ENCODE measurements around the gene CLN6. TPM values are rescaled to one million over a fixed set of nuclear protein-coding genes. Genes with fewer than 3 reads are reported as not detected.

CLN6 gene
- total RNA-seq, 3 donors from 2014 or later (not counting 1 experiment from before 2014, with no cell fraction given) = 14.9 to 19.0 (median 15.5) TPM

DNA sequence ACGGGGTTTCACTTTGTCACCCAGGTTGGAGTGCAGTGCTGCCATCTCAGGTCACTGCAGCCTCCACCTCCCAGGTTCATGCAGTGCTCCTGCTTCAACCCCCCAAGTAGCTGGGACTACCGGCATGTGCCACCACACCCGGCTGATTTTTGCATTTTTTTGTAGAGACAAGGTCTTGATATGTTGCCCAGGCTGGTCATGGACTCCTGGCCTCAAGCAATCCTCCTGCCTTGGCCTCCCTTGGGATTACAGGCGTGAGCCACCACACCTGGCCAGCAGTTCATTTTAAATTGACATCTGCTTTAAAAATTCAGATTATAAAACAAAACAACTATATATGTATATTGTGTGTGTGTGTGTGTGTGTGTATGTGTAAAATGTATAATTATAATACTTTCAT, 62.7 kb downstream of the CLN6 start:
- Histone ChIP-seq H3K9me3 (ENCODE audit: control insufficient read depth, insufficient read depth, low read length) (no peaks in the 10 kb centered on the region), H3K4me1 (ENCODE audit: control insufficient read depth, insufficient read depth, low read length) (no peaks in the 10 kb centered on the region), H3K36me3 (ENCODE audit: control insufficient read depth, insufficient read depth, low read length) (peaks cover 22% of the 10 kb centered on the region), H3K4me3 (ENCODE audit: low read length) (no peak overlapping the region), H3K27ac (ENCODE audit: low read length) (no peak overlapping the region), H3K27me3 (ENCODE audit: control insufficient read depth, insufficient read depth, low read length) (no peaks in the 10 kb centered on the region)
- WGBS (ENCODE audit: insufficient coverage) = 91% methylated on average over 3 of the region's 4 CpGs
- Mint-ChIP-seq H3K27me3 (ENCODE audit: low read depth in 2 of 2) (no peaks in the 10 kb centered on the region), H3K9me3 (no peaks in the 10 kb centered on the region), H3K27ac (no peak overlapping the region), H3K4me3 (no peak overlapping the region), H3K4me1 (no peaks in the 10 kb centered on the region), H3K36me3 (no peaks in the 10 kb centered on the region)
- DNase-seq = no peak
- no peak for ATAC-seq
- TF ChIP-seq, protein P1, sequence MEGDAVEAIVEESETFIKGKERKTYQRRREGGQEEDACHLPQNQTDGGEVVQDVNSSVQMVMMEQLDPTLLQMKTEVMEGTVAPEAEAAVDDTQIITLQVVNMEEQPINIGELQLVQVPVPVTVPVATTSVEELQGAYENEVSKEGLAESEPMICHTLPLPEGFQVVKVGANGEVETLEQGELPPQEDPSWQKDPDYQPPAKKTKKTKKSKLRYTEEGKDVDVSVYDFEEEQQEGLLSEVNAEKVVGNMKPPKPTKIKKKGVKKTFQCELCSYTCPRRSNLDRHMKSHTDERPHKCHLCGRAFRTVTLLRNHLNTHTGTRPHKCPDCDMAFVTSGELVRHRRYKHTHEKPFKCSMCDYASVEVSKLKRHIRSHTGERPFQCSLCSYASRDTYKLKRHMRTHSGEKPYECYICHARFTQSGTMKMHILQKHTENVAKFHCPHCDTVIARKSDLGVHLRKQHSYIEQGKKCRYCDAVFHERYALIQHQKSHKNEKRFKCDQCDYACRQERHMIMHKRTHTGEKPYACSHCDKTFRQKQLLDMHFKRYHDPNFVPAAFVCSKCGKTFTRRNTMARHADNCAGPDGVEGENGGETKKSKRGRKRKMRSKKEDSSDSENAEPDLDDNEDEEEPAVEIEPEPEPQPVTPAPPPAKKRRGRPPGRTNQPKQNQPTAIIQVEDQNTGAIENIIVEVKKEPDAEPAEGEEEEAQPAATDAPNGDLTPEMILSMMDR (IDR thresholded peaks at IDR 0.05) = no peak
- intact Hi-C loops (cut with micrococcal nuclease) = no loop called here

DNA sequence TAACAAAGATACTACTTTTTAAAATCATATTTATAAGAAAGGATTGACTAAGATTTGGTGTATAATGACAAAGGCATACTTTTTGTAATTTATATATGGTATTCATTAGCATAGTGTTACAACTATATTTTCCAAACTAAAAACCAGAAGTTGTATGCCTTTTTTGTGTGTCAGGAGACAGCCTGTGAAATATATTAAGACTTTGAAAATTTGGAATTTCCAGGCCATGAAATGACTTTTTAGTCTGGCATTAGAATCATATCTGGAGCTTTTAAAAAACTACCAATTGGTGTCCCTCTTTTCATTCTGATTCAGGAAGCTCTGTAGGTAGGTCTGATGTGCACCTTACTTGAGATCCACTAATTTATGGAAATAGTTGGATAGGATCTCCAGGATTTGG, 66.3 kb downstream of the CLN6 start:
- no peaks in the 10 kb centered on the region for H3K27me3 ChIP-seq (ENCODE audit: control insufficient read depth, insufficient read depth, low read length)
- H3K36me3 Mint-ChIP-seq = no peaks in the 10 kb centered on the region
- H3K27ac Mint-ChIP-seq = peak overlapping the region; percentile 13 to 19
- no peak overlapping the region for H3K4me3 Mint-ChIP-seq
- TF ChIP-seq, protein P1 (IDR thresholded peaks at IDR 0.05) = no peak
- H3K9me3 Mint-ChIP-seq = no peaks in the 10 kb centered on the region
- H3K27ac ChIP-seq (ENCODE audit: low read length) = no peak overlapping the region
- DNase-seq = no peak
- no peak for ATAC-seq
- peaks cover 36% of the 10 kb centered on the region for H3K36me3 ChIP-seq (ENCODE audit: control insufficient read depth, insufficient read depth, low read length)
- H3K27me3 Mint-ChIP-seq (ENCODE audit: low read depth in 2 of 2) = no peaks in the 10 kb centered on the region
- intact Hi-C loops (cut with micrococcal nuclease) = no loop called here
- no peaks in the 10 kb centered on the region for H3K4me1 Mint-ChIP-seq
- no peaks in the 10 kb centered on the region for H3K9me3 ChIP-seq (ENCODE audit: control insufficient read depth, insufficient read depth, low read length)
- no peak overlapping the region for H3K4me3 ChIP-seq (ENCODE audit: low read length)
- H3K4me1 ChIP-seq (ENCODE audit: control insufficient read depth, insufficient read depth, low read length) = no peaks in the 10 kb centered on the region

DNA sequence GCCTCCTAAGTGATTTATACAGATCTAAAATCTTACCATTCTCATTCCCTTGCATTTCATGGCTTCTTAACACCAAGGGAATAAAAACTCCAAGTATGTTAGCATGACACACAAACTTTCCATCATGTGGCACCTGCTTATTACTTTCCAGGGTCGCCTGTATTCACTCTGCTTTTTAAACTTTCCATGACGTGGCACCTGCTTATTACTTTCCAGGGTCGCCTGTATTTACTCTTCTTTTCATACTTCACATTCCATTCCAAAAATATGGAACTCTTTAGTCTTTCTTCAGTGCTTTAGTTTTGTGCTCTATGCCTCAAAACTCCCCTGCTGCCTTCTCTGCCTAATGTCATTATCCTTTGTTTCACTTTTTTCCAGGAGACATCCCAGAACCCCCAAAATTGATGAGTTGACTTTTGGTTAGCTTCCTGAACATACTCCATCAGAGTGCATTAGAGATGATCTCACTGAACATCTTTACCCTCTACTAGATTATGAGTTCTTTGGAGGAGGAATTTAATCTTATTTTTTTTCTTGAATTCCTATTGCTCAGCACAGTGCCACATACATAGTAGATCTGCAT, 71.4 kb downstream of the CLN6 start:
- no peak for DNase-seq
- no peaks in the 10 kb centered on the region for H3K9me3 ChIP-seq (ENCODE audit: control insufficient read depth, insufficient read depth, low read length)
- no peaks in the 10 kb centered on the region for H3K4me1 Mint-ChIP-seq
- no peak overlapping the region for H3K27ac ChIP-seq (ENCODE audit: low read length)
- no peak overlapping the region for H3K4me3 Mint-ChIP-seq
- peaks cover 57% of the 10 kb centered on the region for H3K36me3 ChIP-seq (ENCODE audit: control insufficient read depth, insufficient read depth, low read length)
- no peaks in the 10 kb centered on the region for H3K9me3 Mint-ChIP-seq
- intact Hi-C loops (cut with micrococcal nuclease) = no loop called here
- H3K27ac Mint-ChIP-seq = no peak overlapping the region
- ATAC-seq = no peak
- TF ChIP-seq, protein P1 (IDR thresholded peaks at IDR 0.05) = no peak
- H3K4me1 ChIP-seq (ENCODE audit: control insufficient read depth, insufficient read depth, low read length) = no peaks in the 10 kb centered on the region
- 94% methylated on average over 3 of the region's 3 CpGs for WGBS (ENCODE audit: insufficient coverage)
- no peaks in the 10 kb centered on the region for H3K27me3 Mint-ChIP-seq (ENCODE audit: low read depth in 2 of 2)
- H3K4me3 ChIP-seq (ENCODE audit: low read length) = no peak overlapping the region
- peaks cover 6% of the 10 kb centered on the region for H3K36me3 Mint-ChIP-seq
- no peaks in the 10 kb centered on the region for H3K27me3 ChIP-seq (ENCODE audit: control insufficient read depth, insufficient read depth, low read length)

DNA sequence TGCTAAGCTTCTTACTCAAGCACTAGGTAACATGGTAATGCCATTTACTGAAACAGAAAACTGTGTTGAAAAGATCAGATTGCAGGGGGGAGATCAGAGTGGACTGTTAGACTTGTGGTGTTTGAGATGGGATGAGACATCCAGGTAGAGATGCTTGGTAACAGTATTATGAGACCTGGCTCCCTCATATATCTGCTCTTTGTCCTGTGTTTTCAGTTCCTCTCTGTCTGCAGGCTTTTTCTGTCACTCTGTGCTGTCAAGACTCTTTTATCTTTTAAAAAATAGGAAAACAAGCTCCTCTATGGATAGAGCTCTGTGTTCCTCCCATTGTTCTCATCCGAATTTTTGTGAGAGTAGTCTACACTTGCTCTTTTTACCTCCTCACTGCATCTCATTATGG, 72.5 kb downstream of the CLN6 start:
- intact Hi-C loops (cut with micrococcal nuclease) = no loop called here
- TF ChIP-seq, protein P1 (IDR thresholded peaks at IDR 0.05) = no peak
- no CpG with 5 or more reads among the region's 1 CpG for WGBS (ENCODE audit: insufficient coverage)
- Histone ChIP-seq H3K9me3 (ENCODE audit: control insufficient read depth, insufficient read depth, low read length) (no peaks in the 10 kb centered on the region), H3K27me3 (ENCODE audit: control insufficient read depth, insufficient read depth, low read length) (no peaks in the 10 kb centered on the region), H3K36me3 (ENCODE audit: control insufficient read depth, insufficient read depth, low read length) (peaks cover 53% of the 10 kb centered on the region), H3K4me3 (ENCODE audit: low read length) (no peak overlapping the region), H3K27ac (ENCODE audit: low read length) (no peak overlapping the region), H3K4me1 (ENCODE audit: control insufficient read depth, insufficient read depth, low read length) (no peaks in the 10 kb centered on the region)
- peaks cover 6% of the 10 kb centered on the region for H3K36me3 Mint-ChIP-seq
- no peak for ATAC-seq
- peaks cover 7% of the 10 kb centered on the region in 2 donors for H3K4me1 Mint-ChIP-seq
- H3K27ac Mint-ChIP-seq = no peak overlapping the region
- no peaks in the 10 kb centered on the region for H3K27me3 Mint-ChIP-seq (ENCODE audit: low read depth in 2 of 2)
- DNase-seq = no peak
- H3K4me3 Mint-ChIP-seq = no peak overlapping the region
- no peaks in the 10 kb centered on the region for H3K9me3 Mint-ChIP-seq

Measured in natural killer cell (primary cell).